HepG2 (cell line): ENCODE data around the gene TAF6. TPM values are rescaled to one million over a fixed set of nuclear protein-coding genes. Genes with fewer than 3 reads are reported as not detected.

Source experiments
- BCLAF1 ChIP-seq: fragments of 450-650 bp; IDR thresholded peaks from 2 replicates; pipeline ENCODE4 v1.6.1; 2017; ENCODE audit warnings: mild to moderate bottlenecking
- CSRNP2 ChIP-seq: sonication (generic); formaldehyde crosslinking; conservative IDR thresholded peaks from 2 replicates; pipeline ENCODE4 v1.8.0; 2022; ENCODE audit warnings: low read depth, missing genetic modification reagents
- E2F1 ChIP-seq: sonication (generic); formaldehyde crosslinking; IDR thresholded peaks from 2 replicates; pipeline ENCODE4 v1.5.0; 2020; ENCODE audit warnings: missing genetic modification reagents
- FOXM1 ChIP-seq: sonication (generic); formaldehyde crosslinking; IDR thresholded peaks from 2 replicates; pipeline ENCODE4 v1.5.0; 2020; ENCODE audit warnings: missing genetic modification reagents
- GATAD2A ChIP-seq: IDR thresholded peaks from 2 replicates; pipeline ENCODE4 v1.6.1; 2016
- KAT8 ChIP-seq: IDR thresholded peaks from 2 replicates; pipeline ENCODE4 v1.6.1; 2016; ENCODE audit warnings: missing genetic modification reagents, missing compliant biosample characterization
- MEIS2 ChIP-seq: sonication (generic); formaldehyde crosslinking; IDR thresholded peaks from 2 replicates; pipeline ENCODE4 v1.9.0; 2021; ENCODE audit warnings: mild to moderate bottlenecking, missing genetic modification reagents
- PRPF4 ChIP-seq: fragments of 200-400 bp; formaldehyde crosslinking; IDR thresholded peaks from 2 replicates; pipeline ENCODE4 v1.6.1; 2016; ENCODE audit warnings: low read length, low read depth; ENCODE audit not compliant: poor library complexity, severe bottlenecking
- SSRP1 ChIP-seq: IDR thresholded peaks from 2 replicates; pipeline ENCODE4 v1.6.1; 2016; ENCODE audit warnings: control low read depth
- STAT6 ChIP-seq: sonication (generic); formaldehyde crosslinking; IDR thresholded peaks from 2 replicates; pipeline ENCODE4 v1.4.0; 2020; ENCODE audit warnings: missing genetic modification reagents, mild to moderate bottlenecking, borderline replicate concordance
- TFE3 ChIP-seq: IDR thresholded peaks from 2 replicates; pipeline ENCODE4 v1.6.1; 2016
- TP53 ChIP-seq: sonication (generic); formaldehyde crosslinking; conservative IDR thresholded peaks from 2 replicates; pipeline ENCODE4 v1.4.0; 2020; ENCODE audit warnings: missing genetic modification reagents
- ZNF274 ChIP-seq: sonication (generic); formaldehyde crosslinking; IDR thresholded peaks from 2 replicates; pipeline ENCODE4 v1.5.1; 2020; ENCODE audit warnings: mild to moderate bottlenecking, missing genetic modification reagents
- ZNF3 ChIP-seq: IDR thresholded peaks from 2 replicates; pipeline ENCODE4 v1.7.0; 2017; ENCODE audit warnings: inconsistent platforms
- ZNF513 ChIP-seq: sonication (generic); formaldehyde crosslinking; conservative IDR thresholded peaks from 2 replicates; pipeline ENCODE4 v1.5.0; 2020; ENCODE audit warnings: missing genetic modification reagents
- ZNF784 ChIP-seq: sonication (generic); formaldehyde crosslinking; IDR thresholded peaks from 2 replicates; pipeline ENCODE4 v1.5.1; 2020; ENCODE audit warnings: missing genetic modification reagents, mild to moderate bottlenecking, borderline replicate concordance
- polyA plus RNA-seq, 8 experiments: library from polyadenylated mRNA; depleted of rRNA in 3 of 8; stranded (reverse) in 7 of 8; unstranded in 1 of 8; fragments of >200 nt; fragmentation: Illumina TruSeq in 4 of 8; extraction: Trizol in 4 of 8; gene quantifications; 2 replicates each; pipeline versions ENCODE4 v1.2.1 to v1.2.3, GENCODE V29; 2011 to 2016; ENCODE audit warnings: low read depth in 4 of 8, missing spikeins in 1 of 8, mixed read lengths in 1 of 8; ENCODE audit not compliant: insufficient read depth in 1 of 8
- total RNA-seq, 5 experiments: library from RNA; depleted of rRNA; stranded (reverse); fragments of >200 nt; fragmentation: Illumina TruSeq; extraction: Trizol; gene quantifications; 2 replicates each; pipeline ENCODE4 v1.2.3, GENCODE V29; 2016; ENCODE audit warnings: low read depth in 1 of 5

Gene TAF6
- total and polyA plus RNA-seq, 2 of the 13 experiments (the other 11 are each of a cell fraction or from before 2014, with no cell fraction given): 12.9 to 18.8 TPM

- TF ChIP-seq ZNF513 (CRISPR knock-in tag): no peak
- peak; percentile 84; the same call in 1 of the 2 replicates for TF ChIP-seq ZNF784 (CRISPR knock-in tag)
- TF ChIP-seq E2F1 (CRISPR knock-in tag): no peak; the same call in 1 of the 2 replicates
- no peak for TF ChIP-seq ZNF3 (CRISPR knock-in tag)
- peak; percentile 69; the same call in 1 of the 2 replicates for TF ChIP-seq ZNF274 (CRISPR knock-in tag)
- no peak for TF ChIP-seq SSRP1 (CRISPR knock-in tag)
- TF ChIP-seq FOXM1 (CRISPR knock-in tag): no peak
- 0 out of 2 replicates have a peak, but pooled peaks have one; percentile 38 for TF ChIP-seq GATAD2A (CRISPR knock-in tag)
- TF ChIP-seq STAT6 (CRISPR knock-in tag): no peak
- no peak for TF ChIP-seq CSRNP2 (CRISPR knock-in tag)
- TF ChIP-seq BCLAF1: no peak
- TF ChIP-seq PRPF4: no peak
- 0 out of 2 replicates have a peak, but pooled peaks have one; percentile 44 for TF ChIP-seq MEIS2 (CRISPR knock-in tag)
- TF ChIP-seq KAT8: peak; percentile 83
- TF ChIP-seq TFE3 (CRISPR knock-in tag): peak; percentile 93
- TF ChIP-seq TP53 (CRISPR knock-in tag): no peak; the same call in 1 of the 2 replicates
Measured at GRCh38 chr7:100148559-100149328, 29.6 kb upstream of the TAF6 start, which contains the start of gene LAMTOR4 (continued).
